HPDE6-E6E7 (cell line): ENCODE measurements around the gene PITPNC1.
A peak's percentile ranks its signal among the peaks of the same experiment; 100 is the strongest.
"Not testable (repeated sequence)": the region's sequence is repeated elsewhere in the genome, so short reads cannot be mapped to it uniquely, and the experiment has no call there.

Experiments used
- DNase-seq: peaks from one replicate; pipeline ENCODE4 v3.0.0; 2011; ENCODE audit warnings: missing footprints; ENCODE audit errors: extremely low spot score

PITPNC1 gene

GRCh38 chr17:67680445-67681224, 303.6 kb downstream of the PITPNC1 start:
- no peak for DNase-seq

- no peak for DNase-seq
Measured at GRCh38 chr17:67682196-67682595, 305.1 kb downstream of the PITPNC1 start.

- no peak for DNase-seq
Measured at GRCh38 chr17:67685351-67685750, 308.3 kb downstream of the PITPNC1 start.

GRCh38 chr17:67686241-67686640, 309.2 kb downstream of the PITPNC1 start:
- no peak for DNase-seq

GRCh38 chr17:67687511-67687910, 310.4 kb downstream of the PITPNC1 start:
- no peak for DNase-seq

- peak; percentile 47 for DNase-seq
Measured at GRCh38 chr17:67689534-67690177, 312.6 kb downstream of the PITPNC1 start.

GRCh38 chr17:67693811-67694210, 316.7 kb downstream of the PITPNC1 start:
- DNase-seq, result no peak

- no peak for DNase-seq
Measured at GRCh38 chr17:67696347-67696746, 319.3 kb downstream of the PITPNC1 start.

- no peak for DNase-seq
Measured at GRCh38 chr17:67696853-67697498, 319.9 kb downstream of the PITPNC1 start.

- no peak for DNase-seq
Measured at GRCh38 chr17:67700037-67700724, 323.1 kb downstream of the PITPNC1 start.

- no peak for DNase-seq
Measured at GRCh38 chr17:67700725-67701119, 323.6 kb downstream of the PITPNC1 start.

GRCh38 chr17:67702861-67703260, 325.8 kb downstream of the PITPNC1 start:
- DNase-seq, result not testable (repeated sequence)

- no peak for DNase-seq
Measured at GRCh38 chr17:67707442-67707841, 330.4 kb downstream of the PITPNC1 start.

GRCh38 chr17:67708378-67708777, 331.3 kb downstream of the PITPNC1 start:
- DNase-seq, result no peak

GRCh38 chr17:67711916-67712315, 334.8 kb downstream of the PITPNC1 start:
- DNase-seq, result no peak

GRCh38 chr17:67712375-67712774, 335.3 kb downstream of the PITPNC1 start:
- no peak for DNase-seq

- DNase-seq, result no peak
Measured at GRCh38 chr17:67713169-67713568, 336.1 kb downstream of the PITPNC1 start.

GRCh38 chr17:67716405-67716798, 339.3 kb downstream of the PITPNC1 start:
- no peak for DNase-seq

GRCh38 chr17:67717192-67717623, 340.1 kb downstream of the PITPNC1 start:
- DNase-seq, result no peak

- DNase-seq, result peak; percentile 96
Measured at GRCh38 chr17:67717624-67718324, 340.7 kb downstream of the PITPNC1 start, which contains the start of gene NOL11. Gene NOL11 (plus strand): TSS chr17:67717936. CDS start chr17:67717948, 12 bp downstream.

GRCh38 chr17:67718325-67718941, 341.4 kb downstream of the PITPNC1 start:
- peak; percentile 22 for DNase-seq
